T-helper 2 cell (primary cell): ENCODE measurements around the gene FAAP20.

Experiments
- DNase-seq, 5 experiments: peaks; one replicate each; pipeline versions ENCODE4 v3.0.0 to v3.0.0-alpha.2; 2012 to 2022

The FAAP20 gene

GRCh38 chr1:2230781-2231531 lies 36.4 kb upstream of the FAAP20 start:
- DNase-seq: peak in 3 of 5 experiments; percentile 57 to 91 (median 73)

GRCh38 chr1:2229911-2230731 lies 35.5 kb upstream of the FAAP20 start:
- DNase-seq: peak in 1 of 5 experiments; percentile 17

GRCh38 chr1:2229037-2229864 lies 34.7 kb upstream of the FAAP20 start:
- DNase-seq: peak in 3 of 5 experiments; percentile 25 to 87 (median 46)

GRCh38 chr1:2228694-2229036 lies 34.1 kb upstream of the FAAP20 start:
- no peak for DNase-seq

GRCh38 chr1:2228157-2228594 lies 33.6 kb upstream of the FAAP20 start, which contains the start of gene SKI:
Gene SKI, plus strand, starts transcription at chr1:2228319. Its CDS starts 448 bp downstream, at chr1:2228767.
- no peak for DNase-seq

- DNase-seq: peak; percentile 83 to 98 (median 90)
Observed at GRCh38 chr1:2227346-2228156, 33.0 kb upstream of the FAAP20 start.

- peak in 1 of 5 experiments; percentile 9 for DNase-seq
Observed at GRCh38 chr1:2226525-2227345, 32.2 kb upstream of the FAAP20 start.

GRCh38 chr1:2224631-2225428 lies 30.3 kb upstream of the FAAP20 start:
- peak in 1 of 5 experiments; percentile 5 for DNase-seq

GRCh38 chr1:2224170-2224584 lies 29.6 kb upstream of the FAAP20 start:
- DNase-seq: no peak

GRCh38 chr1:2221271-2221670 lies 26.7 kb upstream of the FAAP20 start:
- no peak for DNase-seq

GRCh38 chr1:2216767-2217058 lies 22.1 kb upstream of the FAAP20 start:
- DNase-seq: no peak

GRCh38 chr1:2215909-2216766 lies 21.6 kb upstream of the FAAP20 start:
- no peak for DNase-seq

- no peak for DNase-seq
Observed at GRCh38 chr1:2215329-2215728, 20.8 kb upstream of the FAAP20 start.

- DNase-seq: no peak
Observed at GRCh38 chr1:2214541-2215241, 20.1 kb upstream of the FAAP20 start.

- no peak for DNase-seq
Observed at GRCh38 chr1:2213576-2214505, 19.3 kb upstream of the FAAP20 start.

- peak in 3 of 5 experiments; percentile 50 to 67 (median 57) for DNase-seq
Observed at GRCh38 chr1:2212532-2213491, 18.2 kb upstream of the FAAP20 start.

GRCh38 chr1:2212274-2212531 lies 17.6 kb upstream of the FAAP20 start:
- no peak for DNase-seq
